Measurements from ENCODE around the gene BTNL3. TPM values are rescaled to one million over a fixed set of nuclear protein-coding genes. Genes with fewer than 3 reads are reported as not detected.
A peak's percentile ranks its signal among the peaks of the same experiment; 100 is the strongest.

BTNL3 gene
- total and polyA plus RNA-seq, 4 donors: 0.47 to 1.8 (median 0.71) TPM; not detected in 1

DNA sequence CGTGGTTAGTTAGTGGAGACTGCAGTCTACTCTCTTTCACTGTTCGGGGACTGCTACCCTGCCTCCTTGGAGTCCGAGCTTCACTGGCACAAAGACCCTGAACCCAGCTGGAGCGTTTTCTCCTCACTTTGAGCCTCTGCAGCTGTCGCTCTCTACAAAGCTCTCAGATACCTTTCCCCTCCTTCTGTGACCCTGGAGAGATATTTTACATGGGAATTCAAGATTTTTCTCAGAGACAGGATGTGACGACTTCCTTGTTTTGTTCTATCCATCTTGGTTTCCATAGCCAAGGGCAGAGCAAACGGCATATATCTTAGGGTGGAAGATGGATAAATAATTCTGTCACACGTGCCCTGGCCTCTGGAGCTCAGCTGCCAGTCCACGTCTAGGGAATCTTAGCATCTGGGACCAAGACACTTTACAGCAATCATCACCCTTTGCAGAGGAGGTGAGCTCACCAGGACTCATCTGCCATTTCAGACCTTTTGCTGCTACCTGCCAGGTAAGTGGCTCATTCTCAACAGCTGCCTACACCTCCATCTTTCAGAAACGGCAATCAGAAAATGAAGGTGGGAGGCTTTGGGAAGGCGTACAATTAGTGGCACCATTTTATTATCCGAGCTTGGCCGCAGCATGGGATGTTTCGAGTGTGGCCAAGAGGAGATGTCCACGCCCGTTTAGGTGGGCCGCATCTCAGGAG is 51.4 kb downstream of the BTNL3 start, which contains the start of gene BTNL9:
TSS of gene BTNL9 (plus strand) at position 336 of the 700 bp plus-strand sequence. CDS start 5,224 bp downstream, outside the sequence.
- Histone ChIP-seq H3K27me3 (ENCODE audit: control insufficient read depth in 3 of 3, insufficient read depth in 3 of 3, low read length in 2 of 3) (peaks cover 0 to 22% (median 2%) of the 10 kb centered on the region in 3 donors), H3K27ac (ENCODE audit: low read depth in 1 of 2, low read length in 1 of 2) (peak within 1 kb of the TSS; percentile 62 to 74), H3K36me3 (ENCODE audit: control insufficient read depth in 4 of 4, insufficient read depth in 4 of 4, low read length in 4 of 4) (no peaks in the 10 kb centered on the region), H3K9me3 (ENCODE audit: control insufficient read depth in 4 of 4, insufficient read depth in 3 of 4, low read length in 3 of 4) (no peaks in the 10 kb centered on the region), H3K4me1 (ENCODE audit: control insufficient read depth in 5 of 5, insufficient read depth in 5 of 5, low read length in 5 of 5) (peaks cover 0 to 12% (median 0%) of the 10 kb centered on the region in 5 donors), H3K4me3 (peak within 1 kb of the TSS; percentile 33), H3K9ac (ENCODE audit: insufficient read depth in 1 of 2, low read length in 2 of 2) (no peak within 1 kb of the TSS)
- TF ChIP-seq, protein P1, sequence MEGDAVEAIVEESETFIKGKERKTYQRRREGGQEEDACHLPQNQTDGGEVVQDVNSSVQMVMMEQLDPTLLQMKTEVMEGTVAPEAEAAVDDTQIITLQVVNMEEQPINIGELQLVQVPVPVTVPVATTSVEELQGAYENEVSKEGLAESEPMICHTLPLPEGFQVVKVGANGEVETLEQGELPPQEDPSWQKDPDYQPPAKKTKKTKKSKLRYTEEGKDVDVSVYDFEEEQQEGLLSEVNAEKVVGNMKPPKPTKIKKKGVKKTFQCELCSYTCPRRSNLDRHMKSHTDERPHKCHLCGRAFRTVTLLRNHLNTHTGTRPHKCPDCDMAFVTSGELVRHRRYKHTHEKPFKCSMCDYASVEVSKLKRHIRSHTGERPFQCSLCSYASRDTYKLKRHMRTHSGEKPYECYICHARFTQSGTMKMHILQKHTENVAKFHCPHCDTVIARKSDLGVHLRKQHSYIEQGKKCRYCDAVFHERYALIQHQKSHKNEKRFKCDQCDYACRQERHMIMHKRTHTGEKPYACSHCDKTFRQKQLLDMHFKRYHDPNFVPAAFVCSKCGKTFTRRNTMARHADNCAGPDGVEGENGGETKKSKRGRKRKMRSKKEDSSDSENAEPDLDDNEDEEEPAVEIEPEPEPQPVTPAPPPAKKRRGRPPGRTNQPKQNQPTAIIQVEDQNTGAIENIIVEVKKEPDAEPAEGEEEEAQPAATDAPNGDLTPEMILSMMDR (IDR thresholded peaks at IDR 0.05; ENCODE audit: control extremely low read depth, extremely low read depth): no peak
- ATAC-seq (ENCODE audit: insufficient read depth, low FRiP score) (no peak), DNase-seq (peak in 2 of 3 donors; percentile 11 to 21)
- WGBS, 2 donors: 49 to 50% methylated on average over 17 of the region's 17 CpGs

DNA sequence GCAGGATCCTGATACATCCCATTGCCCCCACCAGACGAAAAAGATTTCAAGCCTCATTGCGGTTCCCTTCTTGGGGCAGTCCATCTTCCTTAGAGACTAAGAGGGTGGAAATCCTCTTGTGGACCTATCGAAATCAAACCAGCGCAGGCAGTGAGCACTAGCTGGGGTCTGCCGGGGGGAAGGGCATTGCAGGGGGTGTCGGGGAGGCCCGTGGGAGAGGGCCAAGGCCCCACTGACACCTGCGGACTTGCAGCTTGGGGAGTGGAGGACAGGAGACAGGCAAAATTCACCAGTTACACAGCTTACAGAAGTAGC is 51.9 kb downstream of the BTNL3 start:
- Histone ChIP-seq H3K36me3 (ENCODE audit: control insufficient read depth in 4 of 4, insufficient read depth in 4 of 4, low read length in 4 of 4) (no peaks in the 10 kb centered on the region), H3K27ac (ENCODE audit: low read depth in 1 of 2, low read length in 1 of 2) (peak overlapping the region; percentile 62 to 74), H3K4me3 (peak overlapping the region; percentile 33), H3K9ac (ENCODE audit: insufficient read depth in 1 of 2, low read length in 2 of 2) (no peak overlapping the region), H3K27me3 (ENCODE audit: control insufficient read depth in 3 of 3, insufficient read depth in 3 of 3, low read length in 2 of 3) (peaks cover 0 to 22% (median 2%) of the 10 kb centered on the region in 3 donors), H3K4me1 (ENCODE audit: control insufficient read depth in 5 of 5, insufficient read depth in 5 of 5, low read length in 5 of 5) (peaks cover 0 to 14% (median 0%) of the 10 kb centered on the region in 5 donors), H3K9me3 (ENCODE audit: control insufficient read depth in 4 of 4, insufficient read depth in 3 of 4, low read length in 3 of 4) (no peaks in the 10 kb centered on the region)
- WGBS, 2 donors: 71 to 76% methylated on average over 8 of the region's 8 CpGs
- ATAC-seq (ENCODE audit: insufficient read depth, low FRiP score): no peak
- DNase-seq: no peak
- TF ChIP-seq, protein P1 (IDR thresholded peaks at IDR 0.05; ENCODE audit: control extremely low read depth, extremely low read depth): no peak

DNA sequence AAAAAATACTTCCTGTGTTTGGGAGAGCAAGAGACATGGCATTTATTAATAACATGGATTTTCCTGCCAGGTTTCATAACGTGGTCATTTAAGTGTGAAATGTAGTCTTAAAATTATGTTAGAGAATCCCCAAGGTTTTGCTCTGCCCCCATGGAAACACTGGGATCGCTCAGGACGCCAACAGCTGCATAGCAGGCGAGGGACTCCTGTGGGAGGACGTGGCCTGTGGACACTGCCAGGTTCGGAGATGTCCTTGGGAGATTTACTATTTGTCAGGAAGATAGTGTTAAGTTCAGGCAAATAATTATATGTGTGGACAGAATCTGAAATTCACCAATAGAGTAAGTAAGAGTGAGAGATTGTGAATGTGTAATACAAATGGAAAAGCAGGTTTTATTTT is 52.4 kb downstream of the BTNL3 start:
- Histone ChIP-seq H3K27ac (ENCODE audit: low read depth in 1 of 2, low read length in 1 of 2) (peak overlapping the region in 1 of 2 donors; percentile 62), H3K9me3 (ENCODE audit: control insufficient read depth in 4 of 4, insufficient read depth in 3 of 4, low read length in 3 of 4) (no peaks in the 10 kb centered on the region), H3K4me1 (ENCODE audit: control insufficient read depth in 5 of 5, insufficient read depth in 5 of 5, low read length in 5 of 5) (peaks cover 0 to 16% (median 0%) of the 10 kb centered on the region in 5 donors), H3K36me3 (ENCODE audit: control insufficient read depth in 4 of 4, insufficient read depth in 4 of 4, low read length in 4 of 4) (no peaks in the 10 kb centered on the region), H3K4me3 (no peak overlapping the region), H3K27me3 (ENCODE audit: control insufficient read depth in 3 of 3, insufficient read depth in 3 of 3, low read length in 2 of 3) (peaks cover 0 to 22% (median 2%) of the 10 kb centered on the region in 3 donors), H3K9ac (ENCODE audit: insufficient read depth in 1 of 2, low read length in 2 of 2) (no peak overlapping the region)
- ATAC-seq (ENCODE audit: insufficient read depth, low FRiP score) (no peak), DNase-seq (no peak)
- TF ChIP-seq, protein P1 (IDR thresholded peaks at IDR 0.05; ENCODE audit: control extremely low read depth, extremely low read depth): no peak
- 48 to 63% methylated on average over 6 of the region's 6 CpGs for WGBS, 2 donors

Measured in lung (tissue), 12 donors.